ENCODE measurements around the gene SAA1.

The SAA1 gene

GRCh38 chr11:18312012-18312411 lies 45.9 kb downstream of the SAA1 start:
- DNase-seq = no peak

GRCh38 chr11:18312663-18313420 lies 46.8 kb downstream of the SAA1 start:
- DNase-seq = no peak

- DNase-seq = no peak
Observed at GRCh38 chr11:18313965-18314763, 48.1 kb downstream of the SAA1 start.

- DNase-seq = no peak
Observed at GRCh38 chr11:18314784-18315523, 48.9 kb downstream of the SAA1 start.

GRCh38 chr11:18315893-18316292 lies 49.8 kb downstream of the SAA1 start:
- no peak for DNase-seq

GRCh38 chr11:18317551-18317950 lies 51.5 kb downstream of the SAA1 start:
- DNase-seq = no peak

Data from activated CD8-positive, alpha-beta memory T cell treated with anti-CD3 and anti-CD28 coated beads for 24 hours (primary cell).